Measurements from ENCODE around the gene ESYT3.

DNA sequence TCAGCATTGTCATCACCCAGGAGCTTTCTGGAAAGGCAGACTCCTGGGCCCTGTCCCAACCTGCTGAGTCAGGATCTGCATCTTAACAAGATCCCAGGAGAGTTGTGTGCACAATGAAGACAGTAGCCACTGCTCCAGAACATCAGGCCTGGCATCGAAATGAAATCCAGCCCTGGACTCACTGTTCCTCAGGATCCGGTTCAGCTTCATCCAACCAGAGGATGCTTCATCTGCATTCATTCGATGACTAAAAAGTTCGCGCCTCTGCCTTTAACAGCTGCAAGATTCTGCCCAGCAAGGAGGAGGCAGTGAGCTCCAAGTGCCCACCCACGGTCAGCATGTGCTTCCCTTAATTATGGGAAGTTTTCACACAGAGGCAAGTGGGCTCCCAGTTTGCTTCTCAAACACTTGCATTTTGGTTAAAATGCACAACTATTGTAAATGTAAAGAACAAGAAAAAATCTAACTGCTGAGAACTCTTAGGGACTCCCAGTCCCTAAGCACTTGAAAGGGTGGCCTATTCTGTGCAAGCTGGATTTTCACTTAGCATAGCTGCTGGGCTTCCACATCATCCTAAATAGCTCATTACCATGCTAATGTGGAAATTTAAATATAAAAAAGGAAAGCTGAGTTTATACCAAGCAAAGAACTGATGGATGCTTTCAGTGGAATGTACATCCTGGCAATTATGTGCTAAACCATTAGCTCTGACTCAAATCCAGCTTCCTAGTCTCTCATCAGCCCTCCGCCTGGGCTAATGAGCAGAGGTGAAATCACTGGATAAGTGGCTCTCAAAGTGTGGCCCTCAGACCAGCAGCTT, 25.5 kb upstream of the ESYT3 start:
- TF ChIP-seq EP300 (IDR thresholded peaks at IDR 0.05) (no peak), CTCF (IDR thresholded peaks at IDR 0.05) (no peak), POLR2AphosphoS5 (IDR thresholded peaks at IDR 0.05) (no peak), POLR2A (IDR thresholded peaks at IDR 0.05) (no peak)

Data from upper lobe of left lung (tissue), 4 donors.